ENCODE results near the gene IKZF1.
A peak's percentile ranks its signal among the peaks of the same experiment; 100 is the strongest.

Gene IKZF1

GRCh38 chr7:50376056-50376820 lies 71.7 kb downstream of the IKZF1 start:
- no peak for DNase-seq (ENCODE audit: low read depth)

GRCh38 chr7:50377356-50377755 lies 72.8 kb downstream of the IKZF1 start:
- no peak for DNase-seq (ENCODE audit: low read depth)

GRCh38 chr7:50379082-50379481 lies 74.6 kb downstream of the IKZF1 start:
- DNase-seq (ENCODE audit: low read depth), result no peak

DNA sequence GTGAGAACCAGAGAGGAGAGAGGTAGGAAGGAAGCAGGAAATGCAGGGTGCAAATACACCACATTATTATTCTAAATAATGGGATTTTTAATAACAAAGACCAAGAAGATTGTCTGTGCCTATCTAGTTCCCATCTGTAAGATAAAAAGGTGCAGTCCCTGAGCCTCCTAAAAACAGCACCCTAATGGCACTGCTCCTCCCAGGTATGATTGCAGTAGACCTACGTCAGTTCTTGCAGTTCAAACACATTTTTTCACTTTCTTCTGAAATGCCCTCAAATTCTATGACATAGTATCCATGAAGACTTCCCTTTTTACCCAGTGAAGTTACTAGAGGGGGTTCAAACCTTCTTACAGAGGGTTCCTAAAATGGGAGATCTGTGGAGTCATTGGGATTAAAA lies 75.0 kb downstream of the IKZF1 start:
- DNase-seq (ENCODE audit: low read depth), result no peak

DNA sequence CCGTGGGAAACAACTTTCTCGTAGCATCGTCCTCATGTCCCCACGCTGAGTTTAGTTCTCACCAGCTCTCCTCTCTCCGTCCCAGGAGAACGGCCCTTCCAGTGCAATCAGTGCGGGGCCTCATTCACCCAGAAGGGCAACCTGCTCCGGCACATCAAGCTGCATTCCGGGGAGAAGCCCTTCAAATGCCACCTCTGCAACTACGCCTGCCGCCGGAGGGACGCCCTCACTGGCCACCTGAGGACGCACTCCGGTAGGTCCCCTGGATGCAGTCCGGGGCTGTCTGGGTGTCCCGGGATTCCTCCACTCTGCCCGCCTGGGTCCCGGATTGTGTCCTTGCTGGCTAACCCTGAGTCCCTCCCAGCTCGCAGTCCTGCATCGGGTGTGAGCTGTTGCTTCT lies 77.9 kb downstream of the IKZF1 start:
- DNase-seq (ENCODE audit: low read depth), result no peak

- DNase-seq (ENCODE audit: low read depth), result no peak
Measured at GRCh38 chr7:50387351-50387750, 82.8 kb downstream of the IKZF1 start.

GRCh38 chr7:50389961-50390360 lies 85.4 kb downstream of the IKZF1 start:
- DNase-seq (ENCODE audit: low read depth), result no peak

DNA sequence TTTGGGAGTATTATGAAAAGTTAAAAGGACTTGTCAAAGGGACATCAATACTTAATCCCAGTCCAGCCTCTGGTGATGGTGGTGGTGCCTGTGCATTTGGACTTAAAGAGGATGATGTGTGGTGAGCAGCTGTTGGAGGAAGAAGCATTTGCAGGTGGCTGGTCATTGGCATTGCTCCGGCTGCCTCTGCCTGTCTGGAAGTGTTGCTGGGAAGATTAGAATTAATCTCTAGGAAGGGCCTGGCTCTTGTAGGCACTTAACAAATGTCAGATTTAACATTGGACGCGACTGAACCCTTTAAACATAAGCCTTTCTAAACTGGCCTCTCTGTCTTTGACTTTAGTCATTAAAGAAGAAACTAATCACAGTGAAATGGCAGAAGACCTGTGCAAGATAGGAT lies 86.9 kb downstream of the IKZF1 start:
- no peak for DNase-seq (ENCODE audit: low read depth)

- no peak for DNase-seq (ENCODE audit: low read depth)
Measured at GRCh38 chr7:50393076-50393475, 88.6 kb downstream of the IKZF1 start.

- peak; percentile 17 for DNase-seq (ENCODE audit: low read depth)
Measured at GRCh38 chr7:50393547-50394252, 89.2 kb downstream of the IKZF1 start.

DNA sequence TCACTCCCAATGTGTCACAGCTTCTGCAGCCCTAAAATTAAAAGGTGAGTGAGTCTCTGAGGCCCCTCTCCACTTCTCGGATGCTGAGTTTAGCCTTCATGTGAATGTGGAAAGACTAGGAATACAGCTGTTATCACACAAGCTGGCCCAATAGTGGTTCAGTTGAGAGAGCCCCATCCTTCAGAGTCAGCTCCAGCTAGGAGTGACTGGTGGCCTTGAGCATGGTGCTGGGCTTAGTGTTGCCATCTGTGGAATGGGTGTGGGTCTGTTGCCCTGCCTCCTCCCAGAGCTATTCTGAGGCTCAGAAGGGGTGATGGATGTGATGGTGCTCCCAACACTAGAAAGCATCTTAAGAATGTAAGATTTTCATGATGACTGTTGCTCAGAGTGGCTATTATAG lies 89.8 kb downstream of the IKZF1 start:
- no peak for DNase-seq (ENCODE audit: low read depth)

DNA sequence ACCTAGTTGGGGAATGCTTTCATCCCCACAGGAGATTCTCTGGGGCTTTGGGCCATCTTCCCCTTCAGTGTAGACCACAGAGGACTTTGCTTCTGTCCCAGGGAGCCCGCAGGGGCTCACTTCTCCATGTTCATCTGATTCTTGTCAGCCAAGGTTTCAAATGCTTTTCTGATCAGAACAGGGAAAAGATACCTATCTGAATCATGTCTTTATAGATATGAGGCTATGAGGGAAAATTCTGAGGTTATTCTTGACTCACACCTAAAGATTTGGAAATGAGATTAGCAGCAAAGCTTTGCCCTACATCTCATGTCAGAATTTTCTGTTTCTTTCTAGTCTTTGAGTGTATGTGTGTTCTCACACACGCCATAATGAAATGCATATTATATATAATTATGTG lies 92.3 kb downstream of the IKZF1 start:
- no peak for DNase-seq (ENCODE audit: low read depth)

DNA sequence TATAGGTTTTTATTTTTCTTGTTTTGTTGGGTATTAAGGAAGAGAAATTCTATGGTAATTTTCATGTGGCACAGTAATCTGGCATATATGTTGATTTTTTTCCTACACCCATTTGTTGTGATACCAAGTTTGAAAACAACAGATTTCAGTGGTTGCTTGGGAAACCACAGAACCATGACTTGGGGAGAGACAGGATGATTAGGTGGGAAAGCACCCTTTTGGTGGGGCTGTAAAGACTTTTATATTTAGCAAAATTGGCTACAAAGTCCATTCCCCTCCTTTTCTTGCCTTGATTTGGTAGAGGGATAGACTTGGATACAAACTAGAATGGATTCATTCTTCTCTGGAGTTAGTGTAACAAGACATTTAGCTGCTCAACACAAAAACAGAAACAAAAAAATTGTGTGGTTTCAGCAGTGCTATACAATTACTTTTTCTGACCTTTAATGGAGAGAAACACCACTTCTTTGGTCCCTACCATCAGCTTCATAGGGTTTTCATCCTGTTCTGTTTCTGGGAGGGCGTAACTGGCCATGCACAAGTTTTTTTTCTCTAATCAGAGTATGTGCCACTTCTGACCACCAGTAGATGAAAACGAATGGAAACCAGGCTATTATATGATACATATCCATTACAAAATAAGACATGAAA lies 92.9 kb downstream of the IKZF1 start:
- no peak for DNase-seq (ENCODE audit: low read depth)

DNA sequence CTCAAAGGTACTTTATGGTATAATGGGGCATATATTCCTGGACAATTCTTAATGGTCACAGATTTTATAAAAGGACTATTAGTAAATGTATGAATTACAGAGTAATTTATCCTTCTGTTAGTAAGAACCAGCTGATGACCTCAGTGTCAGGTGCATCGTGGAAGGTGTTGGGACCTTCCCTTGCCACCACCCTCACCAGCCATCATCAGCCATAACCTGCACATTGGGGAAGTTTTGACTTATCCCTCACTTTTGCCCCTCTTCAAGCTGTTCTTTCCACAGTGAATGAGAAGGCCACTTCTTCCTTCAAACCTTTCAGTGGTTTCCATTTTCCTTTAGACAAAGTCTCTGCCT lies 93.4 kb downstream of the IKZF1 start:
- no peak for DNase-seq (ENCODE audit: low read depth)

DNA sequence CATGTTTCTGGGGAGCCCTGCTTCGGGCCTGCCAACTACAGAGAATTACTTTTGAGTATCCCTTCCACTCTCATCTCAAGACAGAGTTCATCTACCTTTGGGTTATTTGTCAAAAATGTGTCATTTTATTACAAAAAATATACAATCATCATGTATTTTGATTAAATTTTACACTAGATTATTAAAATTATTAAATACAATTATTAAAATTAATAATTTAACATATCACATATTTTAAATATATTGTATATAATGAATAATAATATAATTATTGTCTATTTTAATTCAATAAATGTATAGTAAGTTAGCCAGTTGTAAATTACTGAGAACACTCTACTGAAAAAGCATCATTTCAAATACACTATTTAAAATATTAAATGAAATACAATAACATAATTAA lies 94.7 kb downstream of the IKZF1 start:
- no peak for DNase-seq (ENCODE audit: low read depth)

DNA sequence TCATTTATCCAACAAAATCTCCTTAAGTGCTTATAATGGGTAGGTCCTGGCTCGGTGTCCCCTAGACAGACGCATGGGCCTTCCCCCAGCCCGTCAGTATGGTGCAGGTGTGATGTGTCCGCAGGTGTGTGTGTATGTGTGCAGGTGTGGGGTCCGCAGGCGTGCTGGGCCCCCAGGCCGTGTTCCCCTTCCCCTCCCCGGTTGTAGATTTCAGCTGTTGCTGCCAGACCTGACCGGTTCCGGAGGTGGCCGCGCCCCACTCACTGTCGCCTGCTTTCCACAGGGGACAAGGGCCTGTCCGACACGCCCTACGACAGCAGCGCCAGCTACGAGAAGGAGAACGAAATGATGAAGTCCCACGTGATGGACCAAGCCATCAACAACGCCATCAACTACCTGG lies 95.1 kb downstream of the IKZF1 start:
- DNase-seq (ENCODE audit: low read depth), result no peak

DNA sequence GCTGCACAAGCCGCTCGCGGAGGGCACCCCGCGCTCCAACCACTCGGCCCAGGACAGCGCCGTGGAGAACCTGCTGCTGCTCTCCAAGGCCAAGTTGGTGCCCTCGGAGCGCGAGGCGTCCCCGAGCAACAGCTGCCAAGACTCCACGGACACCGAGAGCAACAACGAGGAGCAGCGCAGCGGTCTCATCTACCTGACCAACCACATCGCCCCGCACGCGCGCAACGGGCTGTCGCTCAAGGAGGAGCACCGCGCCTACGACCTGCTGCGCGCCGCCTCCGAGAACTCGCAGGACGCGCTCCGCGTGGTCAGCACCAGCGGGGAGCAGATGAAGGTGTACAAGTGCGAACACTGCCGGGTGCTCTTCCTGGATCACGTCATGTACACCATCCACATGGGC lies 95.6 kb downstream of the IKZF1 start:
- DNase-seq (ENCODE audit: low read depth), result no peak

DNA sequence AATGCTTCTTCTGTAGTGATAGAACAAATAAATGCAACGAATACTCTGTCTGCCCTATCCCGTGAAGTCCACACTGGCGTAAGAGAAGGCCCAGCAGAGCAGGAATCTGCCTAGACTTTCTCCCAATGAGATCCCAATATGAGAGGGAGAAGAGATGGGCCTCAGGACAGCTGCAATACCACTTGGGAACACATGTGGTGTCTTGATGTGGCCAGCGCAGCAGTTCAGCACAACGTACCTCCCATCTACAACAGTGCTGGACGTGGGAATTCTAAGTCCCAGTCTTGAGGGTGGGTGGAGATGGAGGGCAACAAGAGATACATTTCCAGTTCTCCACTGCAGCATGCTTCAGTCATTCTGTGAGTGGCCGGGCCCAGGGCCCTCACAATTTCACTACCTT lies 99.9 kb downstream of the IKZF1 start:
- DNase-seq (ENCODE audit: low read depth), result no peak

- DNase-seq (ENCODE audit: low read depth), result no peak
Measured at GRCh38 chr7:50405221-50405620, 100.7 kb downstream of the IKZF1 start.

DNA sequence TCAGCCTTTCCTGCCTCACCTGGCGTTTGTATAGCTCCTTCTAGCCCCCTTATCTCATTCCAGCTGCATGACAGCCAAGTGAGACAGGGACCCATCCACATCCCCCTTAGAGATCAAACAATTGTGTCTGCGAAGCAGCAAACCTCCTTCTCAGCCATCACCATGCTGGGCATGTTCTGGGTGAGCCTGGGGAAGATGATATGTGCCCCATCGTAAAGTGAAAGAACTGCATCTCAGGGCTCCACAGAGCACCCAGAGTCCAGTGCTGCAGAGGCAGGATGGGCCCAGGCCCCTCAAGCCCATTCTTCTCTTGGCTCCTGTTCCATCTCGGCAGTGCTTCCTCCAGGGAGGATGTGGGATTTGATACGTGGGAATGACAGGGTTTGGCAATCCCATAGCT lies 102.4 kb downstream of the IKZF1 start:
- no peak for DNase-seq (ENCODE audit: low read depth)

GRCh38 chr7:50409856-50410745 lies 105.6 kb downstream of the IKZF1 start:
- DNase-seq (ENCODE audit: low read depth), result no peak

GRCh38 chr7:50411332-50411731 lies 106.8 kb downstream of the IKZF1 start:
- no peak for DNase-seq (ENCODE audit: low read depth)

Measured in activated gamma-delta T cell treated with anti-CD3 and anti-CD28 coated beads, Interleukin-2, amount 50 U/mL, for 16 hours (primary cell).